OCI-LY1 (cell line): ENCODE results near the gene SPSB4.

Experiments
- H2AFZ ChIP-seq: fragments of 200-600 bp; sonication (generic), shearing (Covaris generic); 2 replicates; pipeline ENCODE4 v1.6.0; 2014; ENCODE audit warnings: antibody characterized with exemption, mild to moderate bottlenecking, low read length
- H3F3A ChIP-seq: fragments of 200-600 bp; sonication (generic), shearing (Covaris generic); 2 replicates; pipeline ENCODE4 v1.6.0; 2014; ENCODE audit warnings: mild to moderate bottlenecking, antibody characterized with exemption, low read length, moderate library complexity; ENCODE audit not compliant: insufficient read depth
- H3K27ac ChIP-seq: fragments of 200-600 bp; sonication (generic); 2 replicates; pipeline ENCODE4 v1.5.1; 2014; ENCODE audit warnings: low read length, mixed run types, mild to moderate bottlenecking, low read depth; ENCODE audit not compliant: poor library complexity, severe bottlenecking
- H3K27me3 ChIP-seq: fragments of 200-600 bp; sonication (generic); 2 replicates; pipeline ENCODE4 v1.6.0; 2014; ENCODE audit warnings: antibody characterized with exemption, mild to moderate bottlenecking, low read length, moderate library complexity; ENCODE audit not compliant: insufficient read depth
- H3K36me3 ChIP-seq: fragments of 200-600 bp; sonication (generic); 2 replicates; pipeline ENCODE4 v1.6.1; 2014; ENCODE audit warnings: mild to moderate bottlenecking, antibody characterized with exemption, low read length, moderate library complexity, mixed read lengths; ENCODE audit not compliant: insufficient read depth
- H3K4me1 ChIP-seq: fragments of 200-600 bp; sonication (generic); 2 replicates; pipeline ENCODE4 v1.5.1; 2014; ENCODE audit warnings: mild to moderate bottlenecking, low read length, moderate library complexity; ENCODE audit not compliant: insufficient read depth, severe bottlenecking
- H3K4me2 ChIP-seq: fragments of 200-600 bp; sonication (generic), shearing (Covaris generic); 2 replicates; pipeline ENCODE4 v1.6.1; 2014; ENCODE audit warnings: low read length
- H3K4me3 ChIP-seq: fragments of 200-600 bp; sonication (generic); 2 replicates; pipeline ENCODE4 v1.5.1; 2014; ENCODE audit warnings: low read length, low read depth, mild to moderate bottlenecking, mixed read lengths; ENCODE audit not compliant: poor library complexity, severe bottlenecking
- H3K79me2 ChIP-seq: fragments of 200-600 bp; shearing (Covaris generic); 2 replicates; pipeline ENCODE4 v1.6.1; 2016; ENCODE audit warnings: mixed run types, low read length, mixed read lengths; ENCODE audit not compliant: insufficient read depth
- H3K9ac ChIP-seq: fragments of 200-600 bp; sonication (generic), shearing (Covaris generic); 2 replicates; pipeline ENCODE4 v1.6.1; 2014; ENCODE audit warnings: mild to moderate bottlenecking, low read length, mixed read lengths
- H3K9me2 ChIP-seq: fragments of 200-600 bp; sonication (generic), shearing (Covaris generic); 2 replicates; pipeline ENCODE4 v1.6.1; 2014; ENCODE audit warnings: low read depth, mild to moderate bottlenecking, low read length, mixed read lengths
- H3K9me3 ChIP-seq: fragments of 200-600 bp; shearing (Covaris generic); 2 replicates; pipeline ENCODE4 v1.6.1; 2014; ENCODE audit warnings: low read length, mixed read lengths
- H4K20me1 ChIP-seq: fragments of 200-600 bp; sonication (generic), shearing (Covaris generic); 2 replicates; pipeline ENCODE4 v1.6.0; 2016; ENCODE audit warnings: mild to moderate bottlenecking, low read length; ENCODE audit not compliant: insufficient read depth
- EZH2 ChIP-seq: fragments of 200-600 bp; sonication (generic), shearing (Covaris generic); IDR thresholded peaks from 2 replicates; pipeline ENCODE4 v1.8.0; 2017; ENCODE audit warnings: borderline replicate concordance, mixed run types, mild to moderate bottlenecking, antibody characterized with exemption, low read length, moderate library complexity, mixed read lengths
- TF ChIP-seq, protein P1 (sequence below): fragments of 200-600 bp; sonication (generic), shearing (Covaris generic); IDR thresholded peaks from 2 replicates; pipeline ENCODE4 v1.5.1; 2017; ENCODE audit warnings: mild to moderate bottlenecking, antibody characterized with exemption, low read length, moderate library complexity, mixed read lengths

The SPSB4 gene

DNA sequence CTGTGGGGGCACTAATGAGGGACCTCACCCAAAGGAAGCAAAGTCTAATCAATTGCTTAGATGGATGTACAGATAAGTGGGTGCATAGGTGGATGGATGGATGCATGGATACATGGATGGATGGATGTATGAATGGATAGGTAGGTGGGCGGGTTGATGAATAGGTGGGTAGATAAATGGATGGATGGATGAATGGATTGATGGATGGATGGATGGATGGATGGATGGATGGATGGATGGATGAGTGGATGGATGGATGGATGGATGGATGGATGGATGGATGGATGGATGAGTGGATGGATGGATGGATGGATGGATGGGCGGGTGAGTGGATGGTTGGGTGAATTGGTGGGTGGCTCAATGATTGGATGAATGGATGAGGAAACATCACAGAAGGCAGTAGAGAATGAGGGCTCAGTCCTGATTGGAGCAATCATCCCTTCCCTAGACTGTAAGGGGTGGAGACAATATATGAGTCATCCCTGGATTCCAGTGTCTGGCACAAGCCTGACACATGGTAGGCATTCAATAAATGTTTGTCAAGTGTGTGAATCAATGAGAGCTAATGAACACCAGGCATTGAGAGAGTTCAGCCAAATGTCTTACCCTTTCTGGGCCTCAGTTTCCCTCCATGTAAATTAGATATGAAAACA is 140.1 kb downstream of the SPSB4 start:
- TF ChIP-seq EZH2: no peak
- TF ChIP-seq, protein P1, sequence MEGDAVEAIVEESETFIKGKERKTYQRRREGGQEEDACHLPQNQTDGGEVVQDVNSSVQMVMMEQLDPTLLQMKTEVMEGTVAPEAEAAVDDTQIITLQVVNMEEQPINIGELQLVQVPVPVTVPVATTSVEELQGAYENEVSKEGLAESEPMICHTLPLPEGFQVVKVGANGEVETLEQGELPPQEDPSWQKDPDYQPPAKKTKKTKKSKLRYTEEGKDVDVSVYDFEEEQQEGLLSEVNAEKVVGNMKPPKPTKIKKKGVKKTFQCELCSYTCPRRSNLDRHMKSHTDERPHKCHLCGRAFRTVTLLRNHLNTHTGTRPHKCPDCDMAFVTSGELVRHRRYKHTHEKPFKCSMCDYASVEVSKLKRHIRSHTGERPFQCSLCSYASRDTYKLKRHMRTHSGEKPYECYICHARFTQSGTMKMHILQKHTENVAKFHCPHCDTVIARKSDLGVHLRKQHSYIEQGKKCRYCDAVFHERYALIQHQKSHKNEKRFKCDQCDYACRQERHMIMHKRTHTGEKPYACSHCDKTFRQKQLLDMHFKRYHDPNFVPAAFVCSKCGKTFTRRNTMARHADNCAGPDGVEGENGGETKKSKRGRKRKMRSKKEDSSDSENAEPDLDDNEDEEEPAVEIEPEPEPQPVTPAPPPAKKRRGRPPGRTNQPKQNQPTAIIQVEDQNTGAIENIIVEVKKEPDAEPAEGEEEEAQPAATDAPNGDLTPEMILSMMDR: no peak
- Histone ChIP-seq H3K36me3 (no peaks in the 10 kb centered on the region), H4K20me1 (no peaks in the 10 kb centered on the region), H2AFZ (no peak overlapping the region), H3K4me3 (no peak overlapping the region), H3K79me2 (no peaks in the 10 kb centered on the region), H3K4me2 (no peak overlapping the region), H3K9me3 (no peaks in the 10 kb centered on the region), H3K9me2 (no peaks in the 10 kb centered on the region), H3K27me3 (peaks cover 1% of the 10 kb centered on the region; the same call in 1 of the 2 replicates), H3K4me1 (no peaks in the 10 kb centered on the region), H3K9ac (no peak overlapping the region), H3F3A (no peaks in the 10 kb centered on the region), H3K27ac (no peak overlapping the region)

DNA sequence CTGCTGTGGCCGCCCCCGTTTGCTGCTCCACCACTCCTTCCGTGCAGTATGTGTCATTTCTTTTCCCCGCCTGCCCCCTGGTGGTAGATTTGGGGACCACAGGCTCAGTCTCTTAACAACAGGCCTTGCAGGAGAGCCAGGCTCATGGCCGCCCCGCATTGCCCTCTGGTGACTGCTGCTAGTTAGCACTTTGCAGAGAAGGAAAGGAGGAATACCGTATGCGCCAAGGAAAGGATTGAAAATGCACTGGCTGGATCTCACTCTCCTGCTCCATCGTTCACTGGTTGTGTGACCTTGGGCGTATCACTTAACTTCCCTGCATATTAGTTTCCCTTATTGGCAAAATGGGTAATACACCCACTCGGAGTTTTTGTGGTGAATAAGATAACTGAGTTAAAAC is 141.2 kb downstream of the SPSB4 start:
- Histone ChIP-seq H3K79me2 (no peaks in the 10 kb centered on the region), H3K27me3 (no peaks in the 10 kb centered on the region; the same call in 1 of the 2 replicates), H3K9me2 (no peaks in the 10 kb centered on the region), H3K4me1 (no peaks in the 10 kb centered on the region), H3K4me2 (no peak overlapping the region), H3K9ac (no peak overlapping the region), H3F3A (no peaks in the 10 kb centered on the region), H2AFZ (no peak overlapping the region), H3K27ac (no peak overlapping the region), H3K36me3 (no peaks in the 10 kb centered on the region), H3K4me3 (no peak overlapping the region), H3K9me3 (no peaks in the 10 kb centered on the region), H4K20me1 (no peaks in the 10 kb centered on the region)
- no peak for TF ChIP-seq EZH2
- TF ChIP-seq, protein P1: peak; percentile 100

DNA sequence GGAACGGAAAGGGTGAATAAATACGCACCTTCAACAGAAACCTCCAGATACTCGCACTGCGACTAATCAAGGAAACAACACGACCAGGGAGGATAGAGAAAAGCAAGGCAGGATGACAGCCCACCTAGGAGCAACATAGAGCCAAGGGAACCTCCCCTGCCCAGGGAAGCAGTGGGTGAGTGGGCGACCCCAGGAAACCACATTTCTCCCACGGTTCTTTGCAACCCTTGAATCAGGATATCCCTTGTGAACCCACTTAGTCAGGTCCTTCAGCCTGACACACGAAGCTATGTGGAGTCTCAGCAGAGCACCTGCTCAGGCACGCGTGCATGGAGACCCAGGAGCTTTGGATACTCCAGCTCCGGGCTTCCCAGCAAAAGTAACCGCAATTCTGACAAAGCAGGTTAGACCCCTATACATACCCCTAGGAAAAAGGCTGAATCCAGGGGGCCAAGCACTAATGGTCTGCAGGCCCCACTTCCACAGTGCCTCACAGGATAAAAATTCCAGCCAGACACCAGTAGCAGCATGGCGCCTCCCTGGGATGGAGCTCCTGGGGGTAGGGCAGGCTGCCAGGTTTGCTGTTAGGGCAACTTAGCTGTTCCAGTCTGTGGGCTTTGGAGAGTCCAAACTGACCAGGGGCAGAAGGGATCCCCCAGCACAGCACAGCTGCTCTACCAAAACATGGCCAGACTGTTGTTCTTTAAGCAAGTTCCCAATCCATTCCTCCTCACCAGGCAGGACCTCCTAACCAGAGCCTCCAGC is 142.1 kb downstream of the SPSB4 start:
- Histone ChIP-seq H3K9ac (no peak overlapping the region), H3K36me3 (no peaks in the 10 kb centered on the region), H3K27ac (no peak overlapping the region), H3K4me1 (no peaks in the 10 kb centered on the region), H2AFZ (no peak overlapping the region), H3K9me2 (no peaks in the 10 kb centered on the region), H3K4me3 (no peak overlapping the region), H3K9me3 (no peaks in the 10 kb centered on the region), H3F3A (no peaks in the 10 kb centered on the region), H3K27me3 (no peaks in the 10 kb centered on the region; the same call in 1 of the 2 replicates), H3K79me2 (no peaks in the 10 kb centered on the region), H3K4me2 (no peak overlapping the region), H4K20me1 (no peaks in the 10 kb centered on the region)
- TF ChIP-seq, protein P1: no peak
- TF ChIP-seq EZH2: no peak
